Measurements from ENCODE around the gene ZBTB40.

Gene ZBTB40

GRCh38 chr1:22461678-22462527, 10.3 kb downstream of the ZBTB40 start:
- no peak for DNase-seq (ENCODE audit: low read depth)
- in situ Hi-C loops (cut with HindIII; ENCODE audit: low sequenced_read_pairs) = no loop called here
- no peak overlapping the region for H3K4me3 ChIP-seq (ENCODE audit: low read depth, low read length)
- no peak for TF ChIP-seq CTCF (IDR thresholded peaks at IDR 0.05; ENCODE audit: low read depth, low read length, missing control alignments)

GRCh38 chr1:22462928-22463327, 11.3 kb downstream of the ZBTB40 start:
- in situ Hi-C loops (cut with HindIII; ENCODE audit: low sequenced_read_pairs) = no loop called here

GRCh38 chr1:22465015-22465565, 13.4 kb downstream of the ZBTB40 start:
- no peak for TF ChIP-seq CTCF (IDR thresholded peaks at IDR 0.05; ENCODE audit: low read depth, low read length, missing control alignments)
- in situ Hi-C loops (cut with HindIII; ENCODE audit: low sequenced_read_pairs) = no loop called here
- no peak overlapping the region for H3K4me3 ChIP-seq (ENCODE audit: low read depth, low read length)
- DNase-seq (ENCODE audit: low read depth) = no peak

More at GRCh38 chr1:22462928-22463327, 11.3 kb downstream of the ZBTB40 start:
- H3K4me3 ChIP-seq (ENCODE audit: low read depth, low read length) = no peak overlapping the region
- TF ChIP-seq CTCF (IDR thresholded peaks at IDR 0.05; ENCODE audit: low read depth, low read length, missing control alignments) = no peak
- no peak for DNase-seq (ENCODE audit: low read depth)

- no peak for DNase-seq (ENCODE audit: low read depth)
- TF ChIP-seq CTCF (IDR thresholded peaks at IDR 0.05; ENCODE audit: low read depth, low read length, missing control alignments) = no peak
- no peak overlapping the region for H3K4me3 ChIP-seq (ENCODE audit: low read depth, low read length)
- in situ Hi-C loops (cut with HindIII; ENCODE audit: low sequenced_read_pairs) = no loop called here
These were observed 14.0 kb downstream of the ZBTB40 start for GRCh38 chr1:22465671-22466070.

GRCh38 chr1:22470227-22470626, 18.6 kb downstream of the ZBTB40 start:
- TF ChIP-seq CTCF (IDR thresholded peaks at IDR 0.05; ENCODE audit: low read depth, low read length, missing control alignments) = no peak
- in situ Hi-C loops (cut with HindIII; ENCODE audit: low sequenced_read_pairs) = no loop called here
- DNase-seq (ENCODE audit: low read depth) = no peak
- no peak overlapping the region for H3K4me3 ChIP-seq (ENCODE audit: low read depth, low read length)

- H3K4me3 ChIP-seq (ENCODE audit: low read depth, low read length) = no peak overlapping the region
- in situ Hi-C loops (cut with HindIII; ENCODE audit: low sequenced_read_pairs) = no loop called here
- TF ChIP-seq CTCF (IDR thresholded peaks at IDR 0.05; ENCODE audit: low read depth, low read length, missing control alignments) = no peak
- DNase-seq (ENCODE audit: low read depth) = no peak
These were observed 19.4 kb downstream of the ZBTB40 start for GRCh38 chr1:22471078-22471477.
